CD4-positive, alpha-beta T cell treated with Interleukin-6 at 100 ng/mL for 8 hours (primary cell): ENCODE measurements around the gene PRDM5.

Source experiments
- DNase-seq: peaks from one replicate; pipeline ENCODE4 v3.0.0-alpha.2; 2020; ENCODE audit warnings: mixed read lengths, low spot score

PRDM5 gene

DNA sequence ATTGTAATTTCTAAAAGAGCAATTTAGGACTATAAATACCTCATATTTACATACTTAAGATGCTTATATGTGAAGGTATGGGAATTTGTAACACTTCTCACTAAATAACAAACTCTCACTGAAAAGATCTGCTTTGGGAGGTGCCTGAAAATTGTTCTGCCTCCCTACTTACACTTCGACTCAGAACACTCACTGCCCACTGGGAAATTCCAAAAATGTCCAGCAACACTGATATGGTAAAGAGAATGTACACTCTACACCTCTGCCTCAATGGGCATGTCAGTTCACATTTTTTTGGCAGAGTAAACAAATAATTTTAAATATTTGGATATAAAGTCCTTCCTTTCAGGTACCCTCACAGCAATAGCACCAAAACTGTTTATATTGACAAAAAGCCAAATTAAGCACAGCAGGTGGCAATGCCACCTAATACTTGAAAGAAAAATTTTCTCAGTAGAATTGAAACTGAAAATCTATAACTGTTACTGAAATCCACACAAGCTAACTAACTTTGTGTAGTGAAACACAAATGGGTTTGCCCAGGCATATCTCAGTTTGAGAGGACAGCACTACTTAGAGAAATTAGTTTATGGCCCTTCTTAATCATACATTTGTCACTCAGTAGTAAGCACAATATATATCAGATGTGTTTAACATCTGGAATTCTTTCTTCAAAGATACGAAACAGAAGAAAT is 67.1 kb downstream of the PRDM5 start:
- DNase-seq: no peak

DNA sequence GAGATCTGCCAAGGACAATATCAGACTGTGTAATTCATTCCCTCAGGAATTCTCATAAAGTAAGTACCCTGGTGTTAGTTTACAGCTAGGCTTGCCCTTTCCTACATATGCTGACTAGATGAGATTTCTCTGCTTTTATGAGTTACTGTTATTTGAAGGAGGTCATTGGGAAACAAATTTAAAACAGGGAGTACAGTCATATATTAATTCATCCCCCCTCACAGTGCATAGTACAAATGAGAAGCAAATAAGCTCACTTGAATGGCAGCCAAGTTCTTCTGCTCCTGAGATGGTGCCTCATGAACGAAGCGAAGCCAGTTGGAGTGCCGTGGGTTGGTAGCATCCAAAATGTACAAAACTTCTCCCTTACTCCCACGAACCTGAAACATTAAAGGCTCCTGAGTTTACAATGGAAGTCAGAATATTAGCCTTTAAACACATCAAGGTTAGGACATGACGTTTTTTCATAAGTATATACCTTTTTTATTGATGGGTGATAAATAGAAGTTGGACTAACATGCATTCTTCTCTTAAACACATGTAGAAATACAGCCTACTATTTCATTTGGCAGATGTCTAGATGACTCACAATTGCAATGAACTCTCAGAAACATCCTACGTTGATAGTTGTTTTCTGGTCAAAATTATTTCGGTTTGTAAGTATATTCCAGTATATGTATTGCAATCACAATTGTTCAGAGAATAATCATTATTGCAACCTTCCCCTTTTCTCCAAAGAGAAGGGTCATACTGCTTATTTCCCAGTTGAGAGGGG is 69.2 kb downstream of the PRDM5 start:
- DNase-seq: no peak

DNA sequence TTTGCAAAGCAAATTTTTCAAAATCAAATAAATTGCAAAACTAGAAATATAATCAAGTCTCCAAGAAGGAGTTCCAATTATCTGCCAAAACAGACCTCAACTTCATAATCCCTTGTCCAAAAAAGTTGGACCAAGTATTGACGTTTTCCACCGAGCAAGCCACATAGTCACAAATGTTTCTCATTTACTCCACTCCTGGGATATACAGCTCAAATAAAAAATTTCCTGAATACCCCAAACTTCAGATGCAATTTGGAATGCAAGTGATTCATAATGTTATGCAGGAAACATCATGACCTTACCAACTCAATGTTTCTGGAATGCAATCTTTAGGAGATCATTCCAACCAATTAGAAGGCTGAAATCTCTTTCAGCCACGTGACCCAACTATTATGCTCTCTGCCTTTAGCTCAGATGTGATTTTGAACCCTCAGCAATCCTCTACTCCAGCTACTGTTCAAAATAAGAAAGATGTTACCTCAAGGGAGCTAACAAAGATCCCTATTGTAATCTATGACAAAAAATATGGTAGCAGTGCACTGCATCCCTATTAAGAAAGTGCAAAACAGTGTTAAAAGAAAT is 72.4 kb downstream of the PRDM5 start:
- no peak for DNase-seq

DNA sequence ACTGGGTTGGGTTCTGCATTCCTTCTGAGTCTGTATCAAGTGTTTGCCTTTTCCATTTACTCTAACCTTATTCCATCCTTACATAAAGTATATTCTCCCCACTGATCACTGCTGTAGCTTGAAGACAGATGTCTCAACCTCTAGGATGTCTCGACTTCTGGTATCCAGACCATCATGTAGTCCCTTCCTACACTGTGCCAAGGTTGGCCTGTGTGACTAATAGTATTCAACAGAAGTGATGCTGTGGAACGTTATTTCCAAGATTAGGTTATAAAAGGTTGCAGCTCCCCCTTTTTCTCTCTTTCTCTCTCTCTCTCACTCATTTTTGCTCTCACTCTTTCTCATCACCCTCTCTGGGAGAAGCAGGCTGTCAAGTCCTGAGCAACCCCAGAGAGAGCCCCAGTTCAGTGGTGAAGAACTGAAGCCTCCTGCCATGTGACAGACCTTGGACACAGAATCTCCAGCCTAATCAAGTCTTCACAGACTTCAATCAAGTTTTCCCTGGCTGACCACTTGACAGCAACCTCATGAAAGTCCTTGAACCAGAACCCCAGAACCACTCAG is 75.4 kb downstream of the PRDM5 start:
- no peak for DNase-seq

DNA sequence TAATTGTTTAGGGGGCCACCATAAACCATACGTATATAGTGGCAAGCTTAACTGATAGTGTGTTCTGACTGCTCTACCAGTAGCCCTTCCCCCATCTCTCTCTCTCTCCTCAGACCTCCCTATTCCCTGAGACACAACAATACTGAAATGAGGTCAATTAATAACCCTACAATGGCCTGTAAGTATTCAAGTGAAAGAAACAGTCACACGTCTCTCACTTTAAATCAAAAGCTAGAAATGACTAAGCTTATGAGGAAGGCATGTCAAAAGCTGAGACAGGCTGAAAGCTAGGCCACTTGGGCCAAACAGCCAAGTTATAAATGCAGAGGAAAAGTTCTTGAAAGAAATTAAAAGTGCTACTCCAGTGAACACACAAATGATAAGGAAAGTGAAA is 78.0 kb downstream of the PRDM5 start:
- no peak for DNase-seq

DNA sequence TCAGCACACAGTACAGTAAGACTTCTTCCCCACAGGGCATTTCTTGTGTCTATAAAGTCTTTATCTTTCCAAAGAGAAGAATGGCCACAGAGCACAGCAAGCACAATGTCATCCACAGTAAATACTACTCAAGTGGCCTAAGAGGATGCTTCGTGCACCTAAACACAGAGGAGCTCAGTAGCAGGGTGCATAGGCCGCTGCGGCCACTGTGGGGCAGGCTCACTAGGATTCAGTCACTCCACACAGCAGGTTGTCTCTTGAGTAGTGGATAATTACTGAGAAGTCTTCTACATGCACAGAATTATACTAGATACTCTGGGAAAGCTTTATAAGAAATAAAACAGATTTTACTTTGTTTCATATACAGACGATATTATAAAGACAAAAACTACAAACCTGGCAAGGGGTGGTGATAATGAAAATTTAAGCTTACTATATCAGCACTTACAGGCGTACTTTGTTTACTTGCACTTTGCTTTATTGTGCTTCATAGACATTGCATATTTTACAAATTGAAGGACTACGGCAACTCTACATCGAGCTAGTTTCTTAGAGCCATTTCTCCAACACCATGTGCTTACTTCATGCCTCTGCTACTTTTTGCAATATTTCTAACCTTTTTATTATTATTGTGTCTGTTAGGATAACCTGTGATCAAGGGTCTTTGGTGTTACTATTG is 78.5 kb downstream of the PRDM5 start:
- DNase-seq: no peak

DNA sequence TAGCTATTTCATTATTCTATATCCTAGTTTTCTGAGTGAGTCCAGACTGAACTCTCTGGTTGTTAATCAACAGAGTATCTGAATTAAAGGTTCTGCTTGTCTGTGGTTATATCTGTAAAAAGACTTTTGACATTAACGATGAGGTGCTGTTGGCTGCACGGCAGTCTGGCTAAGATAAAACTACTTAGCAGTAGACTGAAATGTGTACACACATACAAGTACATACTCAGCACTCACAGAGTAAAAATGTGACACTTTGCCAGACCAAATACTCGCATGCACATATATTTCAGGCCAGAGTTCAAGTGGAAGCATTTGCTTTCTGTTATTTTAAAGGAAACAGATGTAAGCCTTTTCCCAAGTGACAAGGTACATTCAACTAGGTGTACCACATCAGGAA is 80.5 kb downstream of the PRDM5 start:
- DNase-seq: no peak

DNA sequence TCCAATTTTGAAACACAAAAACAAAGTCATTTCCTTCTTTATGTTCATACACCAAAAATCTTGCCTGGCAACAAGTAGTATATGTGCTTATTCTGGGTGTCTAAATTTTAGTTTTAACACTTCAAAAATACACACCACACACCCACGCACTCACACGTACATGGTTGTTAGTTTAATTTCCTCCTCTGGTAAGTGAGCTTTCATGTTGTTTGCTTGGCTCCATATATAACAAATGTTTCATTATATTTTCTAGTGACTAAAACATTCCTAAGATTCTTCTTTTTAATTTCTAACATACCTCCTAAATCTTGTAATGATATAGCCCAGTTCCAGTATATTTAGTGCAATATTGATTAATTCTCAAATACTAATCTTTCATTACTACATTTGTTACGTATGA is 80.9 kb downstream of the PRDM5 start:
- DNase-seq: no peak

DNA sequence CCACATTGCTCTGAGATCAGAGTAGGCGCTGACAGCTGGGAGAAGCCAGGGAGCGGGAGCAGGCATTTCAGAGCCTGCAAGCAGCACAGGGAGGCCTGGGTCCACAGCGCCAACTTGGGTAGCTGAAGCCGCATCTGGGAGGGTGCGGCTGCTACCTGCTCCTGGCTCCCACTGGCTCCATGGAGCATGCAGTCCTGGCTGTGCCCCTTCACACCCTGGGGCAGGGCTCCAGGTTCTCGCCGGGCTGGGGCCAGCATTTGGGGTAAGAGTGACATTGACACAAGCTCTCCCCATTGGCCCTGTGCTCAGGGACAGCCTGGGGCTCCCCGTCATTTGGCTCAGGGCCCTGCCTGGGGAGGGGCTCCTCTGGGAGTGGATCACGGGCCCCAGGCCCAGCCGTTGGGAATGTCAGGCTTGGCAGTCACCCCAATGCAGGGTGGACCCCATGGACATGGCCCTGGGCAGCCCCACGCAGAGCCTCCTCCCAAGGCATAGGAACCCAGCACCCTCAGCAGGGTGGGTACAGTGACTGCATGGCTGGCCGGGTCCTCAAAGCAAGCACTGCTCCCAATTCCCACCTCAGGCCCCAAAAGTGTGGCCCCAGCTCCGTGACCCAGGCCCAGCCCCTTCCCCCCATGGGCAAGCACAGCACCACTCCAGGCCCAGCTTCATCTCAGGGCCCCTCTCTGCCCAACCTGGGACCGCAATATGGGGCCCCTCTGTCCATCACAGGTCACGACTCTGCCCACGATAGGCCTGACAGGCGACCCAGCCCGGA is 82.4 kb downstream of the PRDM5 start:
- DNase-seq: no peak

DNA sequence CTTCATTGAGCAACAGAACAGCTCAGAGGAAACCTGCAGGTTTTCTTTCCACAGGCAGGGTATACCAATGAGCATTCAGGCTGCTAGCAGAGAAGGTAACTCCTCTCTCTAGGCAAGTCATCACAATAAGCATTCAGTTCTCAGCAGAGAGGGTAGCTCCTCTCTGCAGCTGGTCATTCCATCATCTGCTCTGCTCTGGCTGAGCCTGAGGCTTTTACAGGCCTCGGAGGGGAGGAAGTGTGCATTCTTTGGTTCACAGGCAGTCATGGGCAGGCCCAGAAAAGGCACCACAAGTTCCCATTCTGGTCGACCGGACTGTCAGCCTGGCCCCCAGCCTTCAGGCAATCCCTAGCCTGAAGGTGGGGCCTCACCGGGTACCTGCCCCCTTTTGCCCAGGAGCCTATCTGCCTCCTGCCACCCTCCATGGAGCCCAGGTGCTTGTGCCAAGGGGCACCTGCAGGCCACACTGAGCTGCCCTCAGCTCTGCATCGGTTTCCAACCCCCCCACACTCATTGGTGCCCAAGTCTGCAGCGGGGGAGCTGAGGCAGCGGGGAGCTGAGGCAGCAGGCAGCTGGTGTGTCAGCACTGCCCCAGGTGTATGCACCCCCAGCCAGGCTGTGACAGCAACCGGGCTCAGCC is 83.1 kb downstream of the PRDM5 start:
- no peak for DNase-seq

DNA sequence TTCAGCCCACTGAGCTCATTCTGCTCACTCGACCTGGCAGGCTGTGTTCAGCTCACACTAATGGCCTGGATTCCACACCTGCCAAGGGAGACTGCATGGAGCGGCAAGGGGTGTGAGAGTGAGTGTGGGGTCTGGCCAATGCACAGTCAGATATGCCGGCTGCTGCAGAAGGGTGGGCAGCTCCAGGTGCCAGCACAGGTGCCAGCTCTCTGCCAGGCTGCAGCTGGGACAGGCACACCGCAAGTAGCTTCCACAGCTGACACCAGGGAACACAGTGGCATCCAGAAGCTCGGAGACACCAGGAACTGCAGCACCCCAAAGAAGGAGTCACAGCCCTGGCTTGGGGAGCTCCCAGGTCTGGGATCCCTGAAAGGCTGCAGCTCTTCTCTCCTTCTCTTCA is 83.7 kb downstream of the PRDM5 start:
- DNase-seq: no peak

DNA sequence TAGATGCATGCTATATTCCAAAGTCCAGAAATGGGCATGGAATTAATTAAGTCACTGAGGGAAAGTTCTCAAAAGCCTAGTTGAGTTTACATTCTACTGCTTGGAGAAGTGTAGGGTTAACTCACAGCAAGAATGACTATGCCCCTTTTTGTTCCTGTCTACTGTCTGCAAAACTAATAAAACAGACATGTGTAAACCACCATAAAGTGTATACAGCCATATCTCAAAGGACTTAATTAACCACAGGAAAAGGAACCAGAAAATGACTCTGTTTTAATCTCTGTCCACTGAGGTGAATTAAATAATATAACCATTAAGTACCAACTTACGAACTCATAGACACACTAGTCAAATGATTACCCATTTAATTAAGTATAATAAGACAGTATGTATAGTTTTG is 84.9 kb downstream of the PRDM5 start:
- DNase-seq: no peak

DNA sequence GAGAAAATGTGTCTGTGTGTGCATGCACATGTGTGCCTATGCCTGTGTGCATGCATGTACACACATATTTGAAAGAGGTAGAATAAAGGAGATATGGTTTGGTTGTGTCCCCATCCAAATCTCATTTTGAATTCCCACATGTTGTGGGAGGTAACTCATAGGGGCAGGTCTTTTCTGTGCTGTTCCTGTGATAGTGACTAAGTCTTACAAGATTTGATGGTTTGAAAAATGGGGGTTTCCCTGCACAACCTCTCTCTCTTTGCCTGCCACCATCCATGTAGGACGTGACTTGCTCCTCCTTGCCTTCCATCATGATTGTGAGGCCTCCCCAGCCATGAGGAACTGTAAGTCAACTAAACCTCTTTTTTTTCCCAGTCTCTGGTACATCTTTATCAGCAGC is 87.2 kb downstream of the PRDM5 start:
- no peak for DNase-seq

DNA sequence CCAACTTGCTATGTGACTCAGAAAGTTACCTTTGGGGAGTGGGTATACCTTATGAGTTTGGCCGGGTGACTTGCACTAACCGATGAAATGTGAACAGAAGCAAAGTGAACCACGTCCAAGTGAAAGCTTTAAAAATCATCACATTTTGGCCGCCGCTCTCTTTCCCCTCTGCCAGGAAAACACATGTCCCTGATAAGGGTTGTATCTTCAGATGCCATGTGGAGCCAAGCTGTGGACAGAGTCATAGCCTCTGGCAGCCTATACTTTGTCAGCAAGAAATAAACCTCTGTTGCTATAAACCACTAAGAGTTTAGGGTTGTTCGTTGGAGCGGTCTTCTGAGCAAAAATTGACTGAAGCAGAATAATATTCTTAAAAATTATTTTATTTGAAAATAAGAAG is 92.3 kb downstream of the PRDM5 start:
- no peak for DNase-seq

DNA sequence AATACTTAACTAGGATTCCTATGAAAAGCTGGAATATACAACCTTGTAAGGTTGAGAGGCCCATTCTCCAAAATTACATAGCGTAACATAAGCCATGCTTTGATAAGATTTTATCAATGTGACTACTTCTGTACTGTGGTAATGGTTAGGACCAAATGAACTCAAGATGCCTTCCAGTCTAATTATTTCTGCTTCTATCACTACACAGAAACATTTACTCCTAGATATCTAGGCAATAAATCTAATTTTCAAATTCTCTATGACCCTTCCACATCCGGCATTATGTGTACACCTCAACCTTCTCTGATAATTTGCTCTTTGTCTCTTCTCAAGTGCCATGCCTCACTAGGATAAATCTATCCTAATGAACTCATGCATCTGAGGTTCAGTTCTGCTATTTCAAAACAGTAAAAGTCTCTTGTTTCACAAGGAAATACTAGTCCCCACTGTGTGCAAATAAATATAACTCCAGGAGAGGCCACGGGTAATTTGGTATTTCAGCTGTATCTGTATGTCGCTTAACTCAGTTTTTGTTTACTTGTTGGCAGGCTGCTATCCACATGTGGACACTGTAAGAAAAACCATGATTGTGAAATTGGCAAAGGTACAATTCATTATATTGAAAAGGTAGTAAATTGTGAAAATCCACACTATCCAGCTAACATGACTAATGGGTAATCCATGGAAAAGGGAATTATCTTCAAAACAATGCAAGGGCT is 93.3 kb downstream of the PRDM5 start:
- no peak for DNase-seq

DNA sequence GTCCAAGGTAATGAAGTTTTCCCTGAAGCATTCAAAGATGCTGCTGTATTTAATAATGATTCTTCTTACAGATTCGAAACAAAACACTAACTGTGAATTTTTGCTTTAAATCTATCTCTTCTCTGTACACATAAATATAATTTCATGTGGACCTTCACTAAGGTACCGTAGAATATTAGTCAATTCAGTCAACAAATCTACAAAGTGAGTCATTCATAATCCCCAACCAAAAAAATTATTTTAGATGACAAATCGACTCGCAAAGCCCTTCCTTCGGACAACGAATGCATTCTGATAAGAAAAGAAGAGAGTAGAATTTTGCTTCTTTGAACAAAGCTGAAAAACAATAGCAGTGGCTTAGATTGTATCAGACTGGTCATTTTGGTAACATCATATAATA is 95.7 kb downstream of the PRDM5 start:
- DNase-seq: no peak

DNA sequence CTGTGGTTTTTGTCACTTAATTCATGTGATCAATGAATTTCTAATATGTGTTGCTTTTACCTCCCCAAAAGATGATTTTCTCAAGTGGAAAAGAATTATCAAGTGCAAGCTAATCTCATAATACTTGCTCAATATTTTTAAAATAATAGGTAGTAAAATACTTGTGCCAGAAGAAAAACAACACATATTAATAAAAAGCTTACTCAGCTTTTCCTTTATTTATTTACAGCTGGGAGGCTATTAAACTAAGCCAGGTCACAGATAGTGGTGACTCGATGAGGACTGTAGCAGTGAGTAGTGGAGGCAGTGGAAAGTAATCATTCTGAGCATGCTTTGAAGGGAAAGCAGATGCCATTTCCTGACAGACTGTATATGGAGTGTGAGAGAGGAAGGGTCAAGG is 96.1 kb downstream of the PRDM5 start:
- no peak for DNase-seq

DNA sequence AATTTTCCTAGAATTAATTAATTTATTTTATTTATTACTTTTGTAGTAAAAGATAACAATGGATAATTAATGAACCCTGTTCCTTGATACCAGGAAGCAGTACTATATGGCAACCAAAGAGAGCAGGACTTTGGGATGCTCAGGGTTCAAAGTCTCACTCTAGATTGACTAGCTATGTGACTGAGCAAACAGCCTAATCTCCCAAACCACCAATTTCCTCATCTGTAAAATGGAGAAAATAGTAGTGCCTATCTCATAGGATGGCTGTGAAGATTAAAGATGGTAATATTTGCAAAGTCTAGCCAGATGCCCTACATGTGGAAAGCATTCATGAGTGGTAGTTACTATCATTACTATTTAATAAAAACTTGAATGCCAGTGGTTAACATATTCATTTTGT is 97.6 kb downstream of the PRDM5 start:
- DNase-seq: no peak

DNA sequence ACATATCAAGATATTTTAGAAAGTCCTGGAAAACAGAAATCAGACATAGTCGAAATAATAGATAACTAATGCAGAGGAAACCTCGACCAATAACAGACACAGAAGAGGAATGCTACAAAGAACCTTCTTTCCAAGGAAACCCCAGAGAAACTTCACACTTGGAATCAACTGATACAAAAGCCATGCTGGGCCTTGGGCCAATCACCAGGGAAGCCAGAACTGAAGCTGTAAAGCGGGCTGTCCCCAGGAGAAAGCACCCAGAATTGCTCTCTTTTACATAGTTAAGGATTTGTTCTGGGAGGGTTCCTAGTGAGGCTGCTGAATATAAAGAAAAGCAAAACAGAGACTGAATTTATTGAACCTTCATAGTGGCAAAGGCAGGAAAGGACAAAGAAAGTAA is 100.5 kb downstream of the PRDM5 start:
- no peak for DNase-seq

DNA sequence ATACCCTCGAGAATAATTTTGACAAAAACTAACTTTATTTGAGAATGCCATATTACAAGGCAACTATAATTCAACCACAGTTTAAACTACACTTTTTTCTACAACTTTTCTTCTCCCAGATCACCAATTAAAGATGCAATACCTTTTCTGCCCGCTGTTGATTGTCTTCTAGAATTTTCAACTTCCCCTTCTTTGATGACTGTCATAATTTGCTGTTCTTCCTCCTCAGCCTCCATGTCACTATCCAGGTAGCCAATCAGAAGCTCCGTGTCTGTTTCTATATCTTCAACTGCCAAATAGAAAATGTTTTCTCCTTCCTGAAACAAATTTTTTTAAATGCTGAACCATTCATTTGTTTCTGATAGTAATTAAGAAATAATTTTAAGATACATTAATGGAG is 101.5 kb downstream of the PRDM5 start:
- DNase-seq: no peak
